Natural killer cell (primary cell): ENCODE results near the gene IL2RG. TPM values are rescaled to one million over a fixed set of nuclear protein-coding genes. Genes with fewer than 3 reads are reported as not detected.

ENCODE experiments used
- ATAC-seq, 3 donors: fragments of 150-1000 bp in 2 of 3; fragments of 200-7000 bp in 1 of 3; cut with Tn5 transposase; 1 replicate in 1 of 3; 2 replicates in 2 of 3; pipeline ENCODE4 v1.10.0; 2021; ENCODE audit warnings: mild to moderate bottlenecking in 2 of 3, moderate library complexity in 2 of 3
- DNase-seq, 2 donors: peaks; one replicate each; pipeline versions ENCODE4 v3.0.0 to v3.0.0-alpha.2; 2013 to 2021; ENCODE audit warnings: mixed read lengths in 1 of 2
- H3K27ac ChIP-seq: one replicate; pipeline ENCODE4 v1.5.1; 2013; ENCODE audit warnings: mild to moderate bottlenecking, low read length
- H3K27me3 ChIP-seq: one replicate; pipeline ENCODE4 v1.6.1; 2013; ENCODE audit warnings: low read length; ENCODE audit not compliant: control insufficient read depth, insufficient read depth
- H3K36me3 ChIP-seq: one replicate; pipeline ENCODE4 v1.6.1; 2013; ENCODE audit warnings: low read length; ENCODE audit not compliant: control insufficient read depth, insufficient read depth
- H3K4me1 ChIP-seq: one replicate; pipeline ENCODE4 v1.6.1; 2013; ENCODE audit warnings: low read length; ENCODE audit not compliant: control insufficient read depth, insufficient read depth
- H3K4me3 ChIP-seq: one replicate; pipeline ENCODE4 v1.5.1; 2013; ENCODE audit warnings: low read length
- H3K9me3 ChIP-seq: one replicate; pipeline ENCODE4 v1.6.1; 2013; ENCODE audit warnings: low read length; ENCODE audit not compliant: control insufficient read depth, insufficient read depth
- H3K27ac Mint-ChIP-seq, 2 donors: one replicate each; pipeline ENCODE4 v1.8.0; 2022; ENCODE audit warnings: mild to moderate bottlenecking in 2 of 2, mixed read lengths in 2 of 2, moderate library complexity in 1 of 2
- H3K27me3 Mint-ChIP-seq, 2 donors: one replicate each; pipeline ENCODE4 v1.8.0; 2022; ENCODE audit warnings: low read depth in 2 of 2, mixed read lengths in 2 of 2
- H3K36me3 Mint-ChIP-seq: one replicate; pipeline ENCODE4 v1.8.0; 2022; ENCODE audit warnings: mixed read lengths
- H3K4me1 Mint-ChIP-seq, 2 donors: one replicate each; pipeline ENCODE4 v1.8.0; 2022; ENCODE audit warnings: mixed read lengths in 2 of 2
- H3K4me3 Mint-ChIP-seq: one replicate; pipeline ENCODE4 v1.8.0; 2022; ENCODE audit warnings: mild to moderate bottlenecking, moderate library complexity, mixed read lengths
- H3K9me3 Mint-ChIP-seq, 2 donors: one replicate each; pipeline ENCODE4 v1.8.0; 2022; ENCODE audit warnings: mixed read lengths in 2 of 2
- WGBS: methylation state at CpG from one replicate; pipeline ENCODE4 v1.1.7; 2013; ENCODE audit warnings: missing lambda C conversion rate; ENCODE audit not compliant: insufficient coverage; 5-methylcytosine and 5-hydroxymethylcytosine counted together
- intact Hi-C: fragments of 100-400 bp; cut with micrococcal nuclease; formaldehyde crosslinking; loops from one replicate; pipeline ENCODE4 v1.14.2; 2022
- total RNA-seq, 4 donors: library from RNA; stranded (reverse); fragments of 120-200 nt in 1 of 4; gene quantifications; one replicate each; pipeline versions ENCODE4 v1.2.3 to v1.2.4, GENCODE V29; 2013 to 2022
- TF ChIP-seq, protein P1 (sequence below): fragments of 200-600 bp; IDR thresholded peaks from one replicate; pipeline ENCODE4 v1.8.0; 2022; ENCODE audit warnings: antibody characterized with exemption

IL2RG gene
- total RNA-seq, 3 donors from 2014 or later (not counting 1 experiment from before 2014, with no cell fraction given), result 506 to 577 (median 550) TPM

DNA sequence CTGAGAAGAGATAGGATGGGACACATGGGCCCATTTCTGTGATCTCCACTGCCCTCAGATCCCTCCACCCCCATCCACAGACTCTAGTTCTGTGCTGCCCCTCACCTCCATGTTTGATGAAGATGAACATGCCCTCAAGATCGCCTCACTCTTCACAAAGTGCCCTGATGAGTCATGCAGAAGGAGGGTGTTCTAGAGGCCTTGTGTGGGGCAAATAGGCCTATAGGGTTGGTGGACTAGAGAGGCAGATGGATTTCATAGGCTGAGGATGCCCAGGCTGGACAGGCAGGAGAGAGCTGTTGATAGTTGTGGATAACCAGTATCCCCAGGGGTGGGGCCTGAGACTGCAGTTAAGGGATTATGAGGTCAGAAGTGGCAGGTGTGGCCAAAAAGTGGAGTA is 5.0 kb downstream of the IL2RG start, which contains the start of gene CXorf65:
Gene CXorf65, minus strand, starts transcription at position 314 of the 400 bp plus-strand sequence. Its CDS starts 184 bp downstream, at position 130.
- intact Hi-C loops, result loop anchor here (10.0 kb wide), 1 partner anchor 428 kb away; the partner anchor contains the start of gene OGT
- peak within 1 kb of the TSS; percentile 97 to 99 for H3K27ac Mint-ChIP-seq
- H3K36me3 Mint-ChIP-seq, result peaks cover 5% of the 10 kb centered on the region
- H3K9me3 ChIP-seq, result no peaks in the 10 kb centered on the region
- H3K4me3 ChIP-seq, result no peak within 1 kb of the TSS
- no peaks in the 10 kb centered on the region for H3K9me3 Mint-ChIP-seq
- ATAC-seq (peak in 2 of 3 donors; percentile 8 to 37), DNase-seq (peak in 1 of 2 donors; percentile 48)
- H3K4me1 Mint-ChIP-seq, result peaks cover 68 to 84% of the 10 kb centered on the region in 2 donors
- H3K36me3 ChIP-seq, result peaks cover 29% of the 10 kb centered on the region
- WGBS, result 100% methylated on average over 1 of the region's 1 CpG
- no peaks in the 10 kb centered on the region for H3K27me3 ChIP-seq
- peaks cover 0 to 2% of the 10 kb centered on the region in 2 donors for H3K27me3 Mint-ChIP-seq
- TF ChIP-seq, protein P1, sequence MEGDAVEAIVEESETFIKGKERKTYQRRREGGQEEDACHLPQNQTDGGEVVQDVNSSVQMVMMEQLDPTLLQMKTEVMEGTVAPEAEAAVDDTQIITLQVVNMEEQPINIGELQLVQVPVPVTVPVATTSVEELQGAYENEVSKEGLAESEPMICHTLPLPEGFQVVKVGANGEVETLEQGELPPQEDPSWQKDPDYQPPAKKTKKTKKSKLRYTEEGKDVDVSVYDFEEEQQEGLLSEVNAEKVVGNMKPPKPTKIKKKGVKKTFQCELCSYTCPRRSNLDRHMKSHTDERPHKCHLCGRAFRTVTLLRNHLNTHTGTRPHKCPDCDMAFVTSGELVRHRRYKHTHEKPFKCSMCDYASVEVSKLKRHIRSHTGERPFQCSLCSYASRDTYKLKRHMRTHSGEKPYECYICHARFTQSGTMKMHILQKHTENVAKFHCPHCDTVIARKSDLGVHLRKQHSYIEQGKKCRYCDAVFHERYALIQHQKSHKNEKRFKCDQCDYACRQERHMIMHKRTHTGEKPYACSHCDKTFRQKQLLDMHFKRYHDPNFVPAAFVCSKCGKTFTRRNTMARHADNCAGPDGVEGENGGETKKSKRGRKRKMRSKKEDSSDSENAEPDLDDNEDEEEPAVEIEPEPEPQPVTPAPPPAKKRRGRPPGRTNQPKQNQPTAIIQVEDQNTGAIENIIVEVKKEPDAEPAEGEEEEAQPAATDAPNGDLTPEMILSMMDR, result no peak
- H3K4me3 Mint-ChIP-seq, result peak within 1 kb of the TSS; percentile 84
- peaks cover 90% of the 10 kb centered on the region for H3K4me1 ChIP-seq
- peak within 1 kb of the TSS; percentile 100 for H3K27ac ChIP-seq

DNA sequence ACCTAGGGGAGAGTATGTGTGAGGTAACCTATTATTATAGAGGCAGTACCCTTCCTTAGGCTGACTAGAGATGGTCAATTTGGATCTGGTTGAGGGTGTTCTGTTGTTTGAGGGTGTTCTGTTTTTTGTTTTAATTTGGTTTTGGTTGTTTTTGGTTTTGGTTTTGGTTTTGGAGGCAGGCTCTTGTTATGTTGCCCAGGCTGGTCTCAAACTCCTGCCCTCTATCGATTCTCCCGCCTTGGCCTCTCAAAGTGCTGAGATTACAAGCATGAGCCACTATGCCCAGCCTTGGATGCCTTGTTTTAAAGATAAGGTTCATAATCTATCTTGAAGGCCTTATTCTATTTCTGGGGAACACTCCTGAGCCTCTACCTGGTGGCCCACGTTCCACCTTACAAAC is 5.7 kb downstream of the IL2RG start:
- Mint-ChIP-seq H3K36me3 (peaks cover 5% of the 10 kb centered on the region), H3K9me3 (no peaks in the 10 kb centered on the region), H3K27ac (peak overlapping the region; percentile 97 to 99), H3K27me3 (peaks cover 0 to 9% of the 10 kb centered on the region in 2 donors), H3K4me1 (peaks cover 71 to 88% of the 10 kb centered on the region in 2 donors), H3K4me3 (peak overlapping the region; percentile 78)
- H3K36me3 ChIP-seq, result peaks cover 31% of the 10 kb centered on the region
- intact Hi-C loops, result loop anchor here (10.0 kb wide), 1 partner anchor 429 kb away; the partner anchor contains the start of gene OGT
- no peaks in the 10 kb centered on the region for H3K9me3 ChIP-seq
- TF ChIP-seq, protein P1, result no peak
- H3K27ac ChIP-seq, result peak overlapping the region; percentile 89
- 57% methylated on average over 3 of the region's 3 CpGs for WGBS
- peaks cover 96% of the 10 kb centered on the region for H3K4me1 ChIP-seq
- DNase-seq (peak in 1 of 2 donors; percentile 47), ATAC-seq (peak in 1 of 3 donors; percentile 2)
- no peak overlapping the region for H3K4me3 ChIP-seq
- H3K27me3 ChIP-seq, result no peaks in the 10 kb centered on the region

DNA sequence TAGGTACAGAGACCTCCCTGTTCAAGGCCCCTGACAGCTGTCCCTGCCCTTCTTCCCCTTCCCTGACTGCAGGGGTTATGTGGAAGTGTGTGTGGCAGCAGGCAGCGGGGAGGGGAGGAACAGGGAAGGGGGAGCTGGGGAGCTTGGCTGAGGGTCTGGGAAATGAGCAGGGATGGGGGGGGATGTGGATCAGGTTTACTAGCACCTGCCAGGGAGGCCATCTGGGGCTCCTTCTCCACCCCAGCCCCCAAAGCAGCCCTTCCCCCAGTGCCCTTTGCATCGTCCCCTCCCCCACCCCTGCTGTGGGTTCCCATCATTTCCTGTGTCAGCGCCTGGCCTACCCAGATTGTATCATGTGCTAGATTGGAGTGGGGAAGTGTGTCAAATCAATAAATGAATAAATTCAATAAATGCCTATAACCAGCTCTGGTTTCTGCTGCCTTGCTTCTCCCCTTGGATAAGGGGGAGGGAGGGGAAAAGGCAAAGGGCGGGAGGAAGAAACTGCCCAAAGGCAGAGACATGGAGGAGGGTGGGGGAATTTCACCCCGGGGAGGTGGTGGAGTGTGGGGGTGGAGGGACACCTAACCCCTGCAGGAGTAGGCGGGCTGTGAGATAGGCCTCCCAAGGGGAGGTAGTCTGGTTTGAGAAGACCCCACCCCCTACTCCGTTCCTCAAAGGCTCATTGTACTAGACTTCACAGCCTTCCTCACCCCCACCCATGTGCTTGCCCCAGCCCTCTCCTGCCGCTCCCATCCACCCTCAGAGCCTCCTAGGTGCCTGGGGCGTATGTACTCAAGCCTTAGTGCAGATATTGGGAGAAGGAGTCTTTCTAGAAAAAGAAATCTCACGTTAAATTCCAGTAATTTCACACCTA is 8.0 kb downstream of the IL2RG start:
- H3K36me3 Mint-ChIP-seq, result peaks cover 5% of the 10 kb centered on the region
- H3K9me3 Mint-ChIP-seq, result no peaks in the 10 kb centered on the region
- H3K4me3 ChIP-seq, result peak overlapping the region; percentile 28
- peak overlapping the region; percentile 86 for H3K4me3 Mint-ChIP-seq
- H3K9me3 ChIP-seq, result no peaks in the 10 kb centered on the region
- H3K27me3 Mint-ChIP-seq, result peaks cover 0 to 13% of the 10 kb centered on the region in 2 donors
- peak; percentile 64 to 80 for DNase-seq
- peak overlapping the region; percentile 97 to 99 for H3K27ac Mint-ChIP-seq
- peak overlapping the region; percentile 89 for H3K27ac ChIP-seq
- H3K27me3 ChIP-seq, result no peaks in the 10 kb centered on the region
- peaks cover 88% of the 10 kb centered on the region for H3K4me1 ChIP-seq
- H3K4me1 Mint-ChIP-seq, result peaks cover 62 to 82% of the 10 kb centered on the region in 2 donors
- intact Hi-C loops, result loop anchor here (1.0 to 10.0 kb wide), 2 partner anchors 15 to 431 kb away; partner anchors contain the start of genes MED12 and OGT
- ATAC-seq, result peak; percentile 60 to 84 (median 70)
- peaks cover 15% of the 10 kb centered on the region for H3K36me3 ChIP-seq
- TF ChIP-seq, protein P1, result no peak
- no CpG with 5 or more reads among the region's 10 CpGs for WGBS
